Muscle of arm (tissue), 14 donors: ENCODE data around the gene MITF. TPM values are rescaled to one million over a fixed set of nuclear protein-coding genes. Genes with fewer than 3 reads are reported as not detected.

Source experiments
- DNase-seq: peaks from one replicate; pipeline ENCODE4 v3.0.0-alpha.2; 2013
- long read RNA-seq, 11 donors: transcript quantifications; one replicate each; lab custom pipeline, GENCODE V29; 2026
- polyA plus RNA-seq, 12 donors: library from polyadenylated mRNA; unstranded; fragments of 120-200 nt; gene quantifications; one replicate each; pipeline ENCODE4 v1.2.1, GENCODE V29; 2013; ENCODE audit not compliant: insufficient read length in 12 of 12

The MITF gene, protein sequence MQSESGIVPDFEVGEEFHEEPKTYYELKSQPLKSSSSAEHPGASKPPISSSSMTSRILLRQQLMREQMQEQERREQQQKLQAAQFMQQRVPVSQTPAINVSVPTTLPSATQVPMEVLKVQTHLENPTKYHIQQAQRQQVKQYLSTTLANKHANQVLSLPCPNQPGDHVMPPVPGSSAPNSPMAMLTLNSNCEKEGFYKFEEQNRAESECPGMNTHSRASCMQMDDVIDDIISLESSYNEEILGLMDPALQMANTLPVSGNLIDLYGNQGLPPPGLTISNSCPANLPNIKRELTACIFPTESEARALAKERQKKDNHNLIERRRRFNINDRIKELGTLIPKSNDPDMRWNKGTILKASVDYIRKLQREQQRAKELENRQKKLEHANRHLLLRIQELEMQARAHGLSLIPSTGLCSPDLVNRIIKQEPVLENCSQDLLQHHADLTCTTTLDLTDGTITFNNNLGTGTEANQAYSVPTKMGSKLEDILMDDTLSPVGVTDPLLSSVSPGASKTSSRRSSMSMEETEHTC
- polyA plus RNA-seq, result 10 to 100 TPM in 3 of 12 donors, 1 to 10 TPM in 8, not detected in 1; 5.9 to 16.3 (median 7.5) TPM
- long read RNA-seq, donor 1, result 0 reads
- long read RNA-seq, donor 2, full-length matches to known transcripts, result 2 of 2 reads
- long read RNA-seq, donor 2, partial matches to known transcripts, result 0 of 2 reads
- long read RNA-seq, donor 2, other reads (novel, unspliced or antisense), result 0 of 2 reads
- long read RNA-seq, donor 3, full-length matches to known transcripts, result 1 of 1 reads
- long read RNA-seq, donor 3, partial matches to known transcripts, result 0 of 1 reads
- long read RNA-seq, donor 3, other reads (novel, unspliced or antisense), result 0 of 1 reads
- long read RNA-seq, donor 4, result 0 reads
- long read RNA-seq, donor 5, result 0 reads
- long read RNA-seq, donor 6, result 0 reads
- long read RNA-seq, donor 7, partial matches to known transcripts, result 0 of 1 reads
- long read RNA-seq, donor 7, other reads (novel, unspliced or antisense), result 0 of 1 reads
- long read RNA-seq, donor 8, full-length matches to known transcripts, result 4 of 4 reads
- long read RNA-seq, donor 8, partial matches to known transcripts, result 0 of 4 reads
- long read RNA-seq, donor 8, other reads (novel, unspliced or antisense), result 0 of 4 reads
- long read RNA-seq, donor 9, partial matches to known transcripts, result 0 of 1 reads
- long read RNA-seq, donor 9, other reads (novel, unspliced or antisense), result 0 of 1 reads
- long read RNA-seq, donor 10, full-length matches to known transcripts, result 2 of 2 reads
- long read RNA-seq, donor 10, partial matches to known transcripts, result 0 of 2 reads
- long read RNA-seq, donor 10, other reads (novel, unspliced or antisense), result 0 of 2 reads
- long read RNA-seq, donor 11, full-length matches to known transcripts, result 3 of 3 reads
- long read RNA-seq, donor 11, partial matches to known transcripts, result 0 of 3 reads
- long read RNA-seq, donor 11, other reads (novel, unspliced or antisense), result 0 of 3 reads

GRCh38 chr3:69739204-69740102 is at the start of gene MITF:
Gene MITF, plus strand, starts transcription at chr3:69739464. Its CDS starts 134 bp downstream, at chr3:69739598.
- peak; percentile 93 for DNase-seq

- DNase-seq, result no peak
Observed at GRCh38 chr3:69691860-69692259, 47.4 kb upstream of the MITF start.

GRCh38 chr3:69692761-69693160 is 46.5 kb upstream of the MITF start:
- no peak for DNase-seq

DNA sequence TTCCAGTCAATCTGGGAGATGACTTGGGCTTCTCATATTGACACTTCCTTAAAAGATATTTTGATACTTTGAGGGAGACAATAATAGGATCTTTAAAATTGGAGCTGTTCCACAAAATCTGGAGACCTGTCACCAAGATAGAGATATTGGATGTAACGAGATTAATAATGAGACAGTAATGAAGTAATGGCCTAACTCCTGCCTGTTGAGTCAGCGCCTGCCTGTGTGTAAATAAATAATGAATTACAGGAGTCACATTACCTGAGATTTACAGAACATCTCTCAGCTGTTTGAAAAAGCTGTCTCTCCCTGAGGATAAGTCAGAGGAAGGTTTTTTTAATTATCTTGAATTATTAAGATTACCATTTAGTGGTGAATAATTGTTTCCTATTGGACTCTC is 43.8 kb upstream of the MITF start:
- no peak for DNase-seq

- DNase-seq, result no peak
Observed at GRCh38 chr3:69695933-69696332, 43.3 kb upstream of the MITF start.

DNA sequence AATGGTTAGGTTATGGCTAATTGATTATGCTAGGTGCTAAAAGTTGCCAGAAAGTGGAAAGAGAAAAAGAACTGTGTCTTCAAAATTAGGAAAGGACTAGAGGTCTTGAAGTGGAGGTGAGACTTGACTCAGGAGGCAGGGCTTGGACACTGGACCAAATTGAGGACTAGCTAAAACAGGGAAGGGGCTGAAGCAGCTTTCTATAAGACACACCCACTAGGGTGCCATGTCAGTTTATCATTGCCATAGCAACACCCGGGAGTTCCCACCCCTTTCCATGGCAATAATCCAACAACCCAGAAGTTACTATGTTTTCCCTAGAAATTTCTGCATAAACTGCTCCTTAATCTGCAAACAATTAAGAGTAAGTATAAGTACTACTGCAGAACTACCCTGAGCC is 42.9 kb upstream of the MITF start:
- DNase-seq, result no peak

DNA sequence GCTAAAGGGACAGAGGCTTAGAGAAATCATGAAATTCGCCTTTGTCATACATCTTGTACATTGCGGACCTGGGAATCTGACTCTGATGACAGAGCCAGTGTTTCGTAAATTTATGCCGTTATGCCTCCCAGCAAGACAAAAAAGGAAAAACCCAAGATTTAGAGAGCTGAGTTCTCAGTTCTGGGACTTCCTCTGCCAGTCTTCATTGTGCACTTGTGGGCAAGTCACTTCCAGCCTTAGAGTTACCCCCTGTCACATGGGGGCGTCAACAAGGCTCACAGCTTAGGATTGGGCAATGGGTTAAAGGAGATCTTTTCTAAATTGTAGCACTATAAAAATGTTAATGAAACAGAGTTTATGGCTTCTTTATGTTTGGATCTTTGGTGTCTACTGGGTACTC is 41.9 kb upstream of the MITF start:
- DNase-seq, result no peak

DNA sequence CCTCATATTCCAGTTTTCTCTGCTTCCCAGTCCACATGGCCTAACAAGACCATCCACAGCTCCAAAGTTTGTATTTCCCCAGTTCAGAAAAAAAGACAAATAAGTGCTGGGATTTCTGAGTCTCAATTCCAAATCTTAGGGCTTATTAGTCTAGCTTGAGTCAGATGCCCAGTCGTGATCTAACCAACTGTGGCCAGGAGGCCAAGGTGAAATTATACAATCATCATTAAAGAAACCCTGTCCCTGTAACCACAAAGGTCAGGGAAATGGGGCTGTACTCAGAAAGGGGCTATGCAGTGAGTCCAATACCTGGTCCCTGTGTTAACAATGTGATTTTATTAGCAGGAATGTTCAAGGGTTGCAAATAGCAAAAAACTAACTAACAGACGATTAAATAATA is 40.5 kb upstream of the MITF start:
- no peak for DNase-seq

DNA sequence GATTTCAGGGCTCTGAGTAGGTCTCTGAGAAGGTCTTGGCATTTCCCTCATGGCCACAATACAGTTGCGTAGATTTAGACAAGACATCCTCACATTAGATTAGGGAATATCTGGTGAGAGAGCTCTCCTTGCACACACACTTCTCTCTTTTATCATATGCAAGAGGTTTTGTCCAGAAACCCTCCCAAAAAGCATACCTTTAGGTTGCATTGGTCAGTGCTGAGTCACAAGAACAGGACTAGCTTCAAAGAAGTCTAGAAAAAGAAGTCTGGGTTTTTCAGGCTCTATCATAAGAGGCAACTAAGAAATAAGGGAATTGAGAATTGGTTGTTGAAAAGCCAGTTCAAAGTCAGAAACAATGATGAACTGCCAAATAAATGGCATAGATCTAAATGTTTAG is 40.1 kb upstream of the MITF start:
- no peak for DNase-seq

- no peak for DNase-seq
Observed at GRCh38 chr3:69700949-69701348, 38.3 kb upstream of the MITF start.

DNA sequence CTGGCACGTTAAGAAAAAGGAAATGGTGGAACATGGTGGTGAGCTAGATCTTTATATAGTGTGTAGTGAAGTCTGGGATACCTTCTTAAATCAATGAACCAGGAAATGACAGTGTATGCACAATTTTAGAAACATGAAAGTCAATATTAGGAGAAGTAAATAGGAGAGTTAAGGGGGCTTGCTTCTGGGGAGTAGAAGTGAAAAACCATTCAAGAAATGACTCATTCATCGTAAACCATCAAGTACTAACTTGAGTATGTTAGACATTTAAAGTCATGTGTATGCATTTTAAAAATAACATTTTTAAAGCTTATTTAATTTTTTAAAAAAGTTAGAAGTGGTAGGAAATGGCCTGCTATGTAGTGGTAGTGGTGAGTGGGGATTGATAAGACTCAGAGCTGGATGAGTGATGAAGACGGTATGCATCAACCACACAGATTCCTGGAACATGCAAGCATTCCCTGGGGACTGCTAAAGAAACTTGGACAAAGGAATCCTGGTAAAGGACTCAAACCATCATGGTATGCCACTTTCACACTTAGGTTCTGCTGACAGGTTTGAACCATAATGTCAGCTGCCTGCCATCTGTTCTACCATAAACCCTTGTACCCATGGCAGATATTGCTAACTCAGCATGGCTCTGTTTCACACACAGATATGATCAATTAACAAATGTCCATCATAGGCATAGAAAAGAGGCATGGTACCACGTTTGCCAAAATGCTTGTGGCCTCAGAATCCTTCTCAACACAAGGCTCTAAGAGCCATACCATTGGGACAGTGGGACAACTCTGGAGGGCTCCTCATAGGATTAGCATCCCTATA is 28.9 kb upstream of the MITF start:
- DNase-seq, result no peak

DNA sequence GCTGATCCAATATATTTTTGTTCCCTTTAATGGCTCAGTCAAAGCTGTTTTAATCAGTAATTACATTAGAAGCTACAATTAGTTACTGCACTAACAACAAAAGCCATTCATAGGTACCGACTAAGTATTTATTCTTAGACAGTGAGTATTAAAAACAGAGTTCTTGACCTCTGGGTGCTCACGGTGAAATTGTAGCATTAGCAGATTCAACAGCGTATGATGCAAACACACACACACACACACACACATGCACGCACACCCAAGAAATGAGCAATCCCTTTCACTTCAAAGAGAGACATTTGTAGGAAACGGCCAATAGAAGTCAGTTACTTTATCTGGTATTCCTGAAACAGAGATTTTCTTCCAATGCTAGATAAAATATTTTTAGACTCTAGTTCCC is 27.0 kb upstream of the MITF start:
- DNase-seq, result no peak

GRCh38 chr3:69712933-69713332 is 26.3 kb upstream of the MITF start:
- no peak for DNase-seq

DNA sequence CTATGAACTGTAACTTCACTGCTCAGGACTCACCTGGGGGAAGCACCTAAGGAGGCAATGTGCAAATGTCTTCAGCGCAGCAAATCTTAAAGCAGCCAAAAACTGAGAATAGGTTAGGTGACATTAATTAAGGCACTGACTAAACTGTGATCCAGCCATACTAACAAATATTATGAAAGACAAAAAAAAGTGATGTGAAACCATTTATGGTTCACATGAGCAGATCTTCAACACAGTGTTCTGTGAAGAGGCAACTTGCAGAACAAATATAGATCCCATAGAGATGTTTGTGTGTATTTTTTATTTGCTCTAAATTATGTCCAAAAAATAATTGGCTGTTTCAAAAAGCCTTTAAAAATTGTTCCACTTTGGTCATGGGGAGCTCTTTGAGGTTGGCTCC is 24.1 kb upstream of the MITF start:
- DNase-seq, result no peak

GRCh38 chr3:69716119-69716518 is 23.1 kb upstream of the MITF start:
- DNase-seq, result no peak

DNA sequence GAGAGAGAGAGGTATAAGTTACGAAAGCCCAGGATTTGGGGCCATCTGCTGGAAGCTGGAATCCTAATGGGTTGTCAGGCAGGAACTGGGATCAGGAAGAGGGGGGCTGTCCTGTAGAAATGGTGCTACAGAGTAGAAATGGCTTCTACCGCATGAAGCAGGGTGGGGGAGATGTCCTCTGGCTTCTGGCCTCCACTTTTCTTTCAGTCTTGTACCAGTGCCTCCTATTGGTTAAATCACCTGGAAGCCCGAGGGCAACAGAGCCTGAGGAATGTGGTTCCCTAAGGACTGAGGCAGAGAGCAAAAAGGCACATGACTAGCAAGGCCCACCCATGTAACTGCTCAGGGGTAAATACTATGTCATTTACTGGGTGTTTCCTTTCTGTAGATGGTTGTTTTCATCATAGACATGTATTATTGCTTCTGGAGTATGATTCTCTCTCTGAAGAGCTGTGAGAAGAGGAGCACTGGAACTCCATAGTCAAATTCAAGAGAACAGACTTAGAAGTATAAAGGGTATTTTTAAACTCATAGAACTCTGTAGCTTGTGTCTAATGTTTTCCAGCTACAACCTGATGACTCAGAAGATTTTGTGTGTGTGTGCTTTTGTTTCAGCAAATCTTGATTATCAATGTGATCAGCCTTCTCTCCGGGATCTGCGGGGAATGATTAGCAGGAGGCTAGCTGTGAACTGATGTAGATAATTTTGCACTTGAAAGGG is 20.2 kb upstream of the MITF start:
- DNase-seq, result no peak

GRCh38 chr3:69719587-69720122 is 19.6 kb upstream of the MITF start:
- DNase-seq, result no peak

- no peak for DNase-seq
Observed at GRCh38 chr3:69720824-69721223, 18.4 kb upstream of the MITF start.

- no peak for DNase-seq
Observed at GRCh38 chr3:69723389-69723788, 15.9 kb upstream of the MITF start.
